HS-5 (cell line): ENCODE results near the gene INTS3.
A peak's percentile ranks its signal among the peaks of the same experiment; 100 is the strongest.
"Not testable (repeated sequence)": the region's sequence is repeated elsewhere in the genome, so short reads cannot be mapped to it uniquely, and the experiment has no call there.

ENCODE experiments used
- DNase-seq: peaks from one replicate; pipeline ENCODE4 v3.0.0-alpha.2; 2012; ENCODE audit warnings: low read depth

Gene INTS3

GRCh38 chr1:153752072-153752471 is 24.2 kb downstream of the INTS3 start:
- no peak for DNase-seq

DNA sequence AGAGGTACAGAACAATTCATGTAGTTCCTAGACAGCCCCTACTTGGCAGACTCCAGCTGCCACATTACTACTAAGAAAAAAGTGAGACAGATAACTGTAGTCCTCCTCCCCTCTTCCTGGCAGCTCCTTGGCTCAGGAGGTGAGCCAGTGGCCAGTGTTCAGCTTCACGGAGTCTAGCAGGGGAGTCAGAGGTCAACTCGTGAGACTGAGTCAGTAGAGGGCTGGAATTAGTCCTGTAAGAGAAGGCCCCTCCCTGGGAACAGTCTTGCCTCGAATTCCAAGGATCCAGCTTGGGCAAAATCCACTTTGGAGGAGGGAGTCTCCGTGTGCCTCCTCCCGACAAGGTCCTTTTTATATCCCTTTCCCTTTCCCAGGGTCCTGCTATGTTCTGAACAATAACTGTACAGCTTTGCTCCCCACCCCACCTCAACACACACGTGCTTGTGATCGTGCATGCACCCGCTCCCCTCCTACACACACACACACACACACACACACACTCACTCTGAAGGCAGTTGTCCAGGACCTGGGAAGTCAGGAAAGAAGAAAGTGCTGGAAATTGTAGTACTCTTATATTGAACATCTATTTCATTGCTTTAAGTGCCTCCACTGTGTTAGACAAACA is 24.8 kb downstream of the INTS3 start:
- peak; percentile 28 for DNase-seq

DNA sequence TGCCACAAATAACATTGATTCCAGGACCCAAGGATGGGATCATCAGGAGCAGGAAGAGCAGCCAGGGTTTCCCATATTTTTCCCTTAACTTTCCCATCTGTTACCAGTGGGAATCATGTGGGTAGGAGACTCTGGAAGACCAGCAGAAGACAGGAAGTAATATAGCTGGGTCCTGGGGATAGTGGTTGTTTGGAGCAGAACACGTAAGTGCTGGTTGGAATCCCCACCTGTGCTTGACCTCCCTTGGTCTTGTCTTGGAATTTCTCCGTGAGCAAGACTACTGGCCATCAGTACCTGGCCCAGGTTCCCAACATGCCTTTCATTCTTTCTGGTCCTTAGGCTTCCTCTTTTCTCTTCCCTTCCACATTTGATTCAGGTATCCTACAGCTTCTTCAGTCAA is 26.4 kb downstream of the INTS3 start:
- no peak for DNase-seq

DNA sequence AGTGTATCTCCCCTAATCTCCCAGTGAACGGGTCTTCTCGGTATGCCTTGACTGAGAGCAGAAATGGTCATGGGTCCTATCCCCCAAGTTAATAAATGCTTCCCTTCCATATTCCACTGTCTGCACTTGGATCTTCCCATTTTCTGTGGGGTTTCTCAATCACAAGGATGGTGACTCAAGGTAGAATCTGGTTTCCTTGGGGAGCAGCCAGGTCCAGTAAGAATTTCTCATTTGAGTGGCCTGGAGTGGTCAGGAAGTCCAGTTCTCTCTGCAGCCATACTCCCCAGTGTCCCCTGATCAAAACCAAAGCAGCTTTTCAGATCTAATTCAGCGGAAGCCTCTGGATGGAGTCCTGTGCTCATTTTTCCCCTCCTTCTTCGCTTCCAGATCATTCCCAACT is 32.6 kb downstream of the INTS3 start:
- DNase-seq, result no peak

GRCh38 chr1:153763365-153764225 is 35.7 kb downstream of the INTS3 start:
- DNase-seq, result no peak

GRCh38 chr1:153764310-153764709 is 36.5 kb downstream of the INTS3 start:
- no peak for DNase-seq

DNA sequence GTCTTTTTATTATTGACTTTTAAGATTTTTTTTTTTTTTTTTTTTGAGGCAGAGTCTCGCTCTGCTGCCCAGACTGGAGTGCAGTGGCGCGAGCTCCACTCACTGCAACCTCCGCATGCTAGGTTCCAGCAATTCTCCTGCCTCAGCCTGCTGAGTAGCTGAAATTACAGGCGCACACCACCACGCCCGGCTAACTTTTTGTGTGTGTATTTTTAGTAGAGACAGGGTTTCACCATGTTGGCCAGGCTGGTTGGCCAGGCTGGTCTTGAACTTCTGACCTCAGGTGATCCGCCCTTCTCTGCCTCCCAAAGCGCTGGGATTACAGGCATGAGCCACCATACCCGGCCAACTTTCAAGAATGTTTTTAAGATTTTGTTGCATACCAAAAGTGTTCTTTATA is 38.8 kb downstream of the INTS3 start:
- not testable (repeated sequence) for DNase-seq

DNA sequence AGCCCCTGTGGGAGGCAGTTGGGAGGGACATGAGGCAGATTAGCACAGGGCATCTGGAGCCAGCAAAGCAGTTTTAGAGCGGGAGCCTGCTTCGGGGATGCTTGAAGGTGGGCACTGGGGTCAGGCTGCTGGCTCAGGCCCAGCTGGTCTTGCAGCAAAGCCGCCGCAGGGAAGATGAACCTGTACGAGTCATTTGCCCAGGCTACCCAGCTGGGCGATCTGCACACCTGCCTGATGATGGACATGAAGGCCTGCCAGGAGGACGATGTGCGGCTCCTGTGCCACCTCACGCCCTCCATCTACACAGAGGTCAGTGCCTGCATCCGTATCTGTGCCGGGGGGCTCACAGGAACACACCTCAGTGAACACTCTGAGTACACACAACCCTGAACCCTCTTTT is 39.7 kb downstream of the INTS3 start:
- no peak for DNase-seq

GRCh38 chr1:153768316-153769181 is 40.7 kb downstream of the INTS3 start:
- DNase-seq, result no peak

- no peak for DNase-seq
Observed at GRCh38 chr1:153769221-153769620, 41.4 kb downstream of the INTS3 start.

- no peak for DNase-seq
Observed at GRCh38 chr1:153770797-153771196, 42.9 kb downstream of the INTS3 start.

DNA sequence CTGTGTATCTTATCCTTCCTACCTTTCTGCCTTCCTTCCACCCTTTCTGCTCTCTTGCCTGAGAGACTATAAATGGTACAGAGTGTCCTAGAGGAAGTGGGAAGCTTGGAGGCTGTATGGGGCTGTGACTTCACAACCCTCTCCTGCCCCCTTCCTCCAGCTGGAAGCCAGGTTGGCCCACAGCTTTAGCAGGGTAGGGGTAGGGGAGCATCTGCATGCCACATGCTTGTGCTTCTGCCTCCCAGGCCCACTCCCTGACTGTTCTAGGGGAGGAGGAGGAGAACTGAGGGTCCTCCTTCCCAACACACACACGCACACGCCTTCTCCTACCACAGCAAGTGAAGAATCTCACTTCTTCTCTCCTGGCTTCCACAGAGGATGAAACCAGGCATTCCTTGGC is 43.4 kb downstream of the INTS3 start:
- no peak for DNase-seq

GRCh38 chr1:153771841-153772593 is 44.2 kb downstream of the INTS3 start:
- DNase-seq, result no peak

GRCh38 chr1:153773096-153773921 is 45.5 kb downstream of the INTS3 start:
- DNase-seq, result no peak

DNA sequence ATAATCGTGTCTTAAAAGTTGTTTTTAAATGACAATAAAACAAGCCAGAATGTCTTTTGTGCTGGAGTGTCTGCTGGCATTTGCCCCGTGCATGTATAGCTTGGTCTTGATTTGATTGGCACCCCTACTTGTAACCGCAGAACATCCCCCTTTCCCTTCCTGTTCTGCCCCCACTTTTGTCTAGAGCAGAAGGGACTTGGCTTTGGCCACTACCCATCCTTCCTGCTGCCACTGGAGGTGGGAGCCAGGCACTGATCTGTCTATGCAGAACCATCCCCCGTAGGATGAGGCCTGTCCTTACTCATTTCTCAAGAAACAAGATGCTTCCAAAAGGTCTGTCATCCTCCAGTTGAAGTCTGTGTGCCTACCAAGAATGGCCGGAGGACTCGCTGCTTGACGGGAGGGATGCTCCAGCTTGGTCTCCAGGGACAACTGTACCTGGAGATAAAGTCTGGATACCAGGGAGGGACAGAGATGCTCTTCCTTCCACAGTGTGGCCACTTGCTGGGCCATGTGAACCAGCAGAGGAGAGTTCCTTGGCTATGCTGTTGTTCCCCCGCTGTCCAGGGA is 46.3 kb downstream of the INTS3 start:
- DNase-seq, result no peak

GRCh38 chr1:153774780-153775457 is 47.1 kb downstream of the INTS3 start, which contains the start of gene SLC27A3:
TSS of gene SLC27A3 (plus strand) at chr1:153775407. CDS start at chr1:153775498, 91 bp downstream.
- no peak for DNase-seq

DNA sequence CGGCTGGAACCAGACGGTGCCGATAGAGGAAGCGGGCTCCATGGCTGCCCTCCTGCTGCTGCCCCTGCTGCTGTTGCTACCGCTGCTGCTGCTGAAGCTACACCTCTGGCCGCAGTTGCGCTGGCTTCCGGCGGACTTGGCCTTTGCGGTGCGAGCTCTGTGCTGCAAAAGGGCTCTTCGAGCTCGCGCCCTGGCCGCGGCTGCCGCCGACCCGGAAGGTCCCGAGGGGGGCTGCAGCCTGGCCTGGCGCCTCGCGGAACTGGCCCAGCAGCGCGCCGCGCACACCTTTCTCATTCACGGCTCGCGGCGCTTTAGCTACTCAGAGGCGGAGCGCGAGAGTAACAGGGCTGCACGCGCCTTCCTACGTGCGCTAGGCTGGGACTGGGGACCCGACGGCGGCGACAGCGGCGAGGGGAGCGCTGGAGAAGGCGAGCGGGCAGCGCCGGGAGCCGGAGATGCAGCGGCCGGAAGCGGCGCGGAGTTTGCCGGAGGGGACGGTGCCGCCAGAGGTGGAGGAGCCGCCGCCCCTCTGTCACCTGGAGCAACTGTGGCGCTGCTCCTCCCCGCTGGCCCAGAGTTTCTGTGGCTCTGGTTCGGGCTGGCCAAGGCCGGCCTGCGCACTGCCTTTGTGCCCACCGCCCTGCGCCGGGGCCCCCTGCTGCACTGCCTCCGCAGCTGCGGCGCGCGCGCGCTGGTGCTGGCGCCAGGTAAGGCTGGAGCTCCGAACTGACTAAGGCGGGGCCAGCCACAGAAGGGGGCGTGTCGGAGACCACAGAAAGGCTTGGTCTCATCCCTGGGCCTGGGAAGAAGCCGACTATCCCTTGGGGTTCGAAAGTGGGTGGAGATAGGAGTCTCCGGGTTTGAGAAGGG is 47.8 kb downstream of the INTS3 start:
- no peak for DNase-seq

GRCh38 chr1:153776352-153776751 is 48.5 kb downstream of the INTS3 start:
- no peak for DNase-seq

DNA sequence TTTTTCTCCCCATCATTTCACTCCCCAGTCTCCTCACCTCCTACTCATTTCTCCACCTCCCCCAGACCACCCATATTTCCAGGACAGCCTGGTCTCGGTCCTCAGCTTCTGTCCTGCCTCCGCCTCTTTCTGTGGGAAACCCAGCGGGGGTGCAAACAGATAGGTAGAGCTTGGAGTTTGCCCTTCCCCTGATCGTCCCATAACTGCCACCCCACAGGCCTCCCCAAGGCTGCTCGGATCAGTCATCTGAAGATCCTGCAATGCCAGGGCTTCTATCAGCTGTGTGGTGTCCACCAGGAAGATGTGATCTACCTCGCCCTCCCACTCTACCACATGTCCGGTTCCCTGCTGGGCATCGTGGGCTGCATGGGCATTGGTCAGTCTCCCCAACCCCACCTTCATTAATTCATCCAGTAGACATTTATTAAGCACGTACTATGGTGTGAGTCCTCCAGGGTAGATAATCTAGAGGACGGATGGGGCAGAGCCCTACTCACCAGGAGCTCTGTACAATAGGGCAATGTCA is 49.1 kb downstream of the INTS3 start:
- no peak for DNase-seq
